HEK293 (cell line): ENCODE measurements around the gene CCDC40.

Experiments used
- CTCF ChIA-PET: fragments of 350-600 bp; formaldehyde crosslinking; extraction: SDS; loops from one replicate; lab custom pipeline; 2021; ENCODE audit warnings: antibody characterized with exemption; lab: Yijun Ruan, JAX
- POLR2A ChIA-PET: fragments of 300-600 bp; formaldehyde crosslinking; extraction: SDS; loops from one replicate; lab custom pipeline; 2020; ENCODE audit warnings: antibody characterized with exemption, inconsistent platforms; lab: Yijun Ruan, JAX
- H3K27ac ChIP-seq: fragments of 200-500 bp; sonication (Bioruptor generic); 2 replicates; pipeline ENCODE4 v1.5.1; 2014; ENCODE audit warnings: low read depth, low read length, control low read depth, inconsistent platforms; ENCODE audit errors: extremely low read depth
- H3K36me3 ChIP-seq, 2 experiments: fragments of 200-500 bp in 1 of 2; sonication (Bioruptor generic) in 1 of 2; 1 replicate in 1 of 2; 2 replicates in 1 of 2; pipeline ENCODE4 v1.5.1; 2014 to 2017; ENCODE audit warnings: inconsistent platforms in 2 of 2, low read length in 2 of 2; ENCODE audit not compliant: control insufficient read depth in 2 of 2, insufficient read depth in 1 of 2
- H3K4me1 ChIP-seq: fragments of 200-500 bp; sonication (Bioruptor generic); 2 replicates; pipeline ENCODE4 v1.5.1; 2014; ENCODE audit warnings: mild to moderate bottlenecking, low read length, inconsistent platforms; ENCODE audit not compliant: control insufficient read depth, insufficient read depth
- H3K4me3 ChIP-seq: 2 replicates; pipeline ENCODE4 v1.5.1; 2011; ENCODE audit warnings: low read depth, mild to moderate bottlenecking, control low read depth, low read length, moderate library complexity
- H3K9me3 ChIP-seq: fragments of 200-500 bp; sonication (Bioruptor generic); 2 replicates; pipeline ENCODE4 v1.5.1; 2014; ENCODE audit warnings: low read depth, low read length, inconsistent platforms; ENCODE audit not compliant: control insufficient read depth, insufficient read depth
- KLF16 ChIP-seq: fragments of 450-650 bp; formaldehyde crosslinking; IDR thresholded peaks from 2 replicates; pipeline ENCODE4 v1.5.1; 2017; ENCODE audit warnings: missing biosample characterization, missing genetic modification characterization
- KLF8 ChIP-seq: fragments of 450-650 bp; formaldehyde crosslinking; IDR thresholded peaks from 2 replicates; pipeline ENCODE4 v1.5.1; 2016; ENCODE audit warnings: missing biosample characterization, missing genetic modification characterization
- MZF1 ChIP-seq: fragments of 450-650 bp; formaldehyde crosslinking; IDR thresholded peaks from 2 replicates; pipeline ENCODE4 v1.5.1; 2017; ENCODE audit warnings: missing biosample characterization, missing genetic modification characterization, borderline replicate concordance
- TRIM28 ChIP-seq: IDR thresholded peaks from 2 replicates; pipeline ENCODE4 v1.6.1; 2011; ENCODE audit warnings: low read length, control low read depth, borderline replicate concordance
- YY1 ChIP-seq: fragments of 450-650 bp; formaldehyde crosslinking; IDR thresholded peaks from 2 replicates; pipeline ENCODE4 v1.5.1; 2018; ENCODE audit warnings: missing biosample characterization, missing genetic modification characterization
- ZFP3 ChIP-seq: fragments of 450-650 bp; formaldehyde crosslinking; IDR thresholded peaks from 2 replicates; pipeline ENCODE4 v1.5.1; 2016; ENCODE audit warnings: low read depth, missing biosample characterization, missing genetic modification characterization
- ZNF112 ChIP-seq: fragments of 450-650 bp; formaldehyde crosslinking; IDR thresholded peaks from 2 replicates; pipeline ENCODE4 v1.5.0; 2017; ENCODE audit warnings: missing biosample characterization, missing genetic modification characterization
- ZNF157 ChIP-seq: fragments of 450-650 bp; formaldehyde crosslinking; IDR thresholded peaks from 2 replicates; pipeline ENCODE4 v1.5.1; 2016; ENCODE audit warnings: missing biosample characterization, missing genetic modification characterization
- ZNF2 ChIP-seq: fragments of 450-650 bp; formaldehyde crosslinking; IDR thresholded peaks from 2 replicates; pipeline ENCODE4 v1.5.1; 2016; ENCODE audit warnings: missing biosample characterization, missing genetic modification characterization
- ZNF248 ChIP-seq: fragments of 450-650 bp; formaldehyde crosslinking; IDR thresholded peaks from 2 replicates; pipeline ENCODE4 v1.5.1; 2017; ENCODE audit warnings: missing biosample characterization, missing genetic modification characterization
- ZNF274 ChIP-seq, 2 experiments: fragments of 200-500 bp in 1 of 2; fragments of 450-650 bp in 1 of 2; sonication (Bioruptor generic) in 1 of 2; formaldehyde crosslinking in 1 of 2; IDR thresholded peaks; 2 replicates each; pipeline versions ENCODE4 v1.5.1 to v1.6.1; 2014 to 2016; ENCODE audit warnings: borderline replicate concordance in 1 of 2, inconsistent platforms in 1 of 2, low read length in 1 of 2, missing biosample characterization in 1 of 2, missing genetic modification characterization in 1 of 2
- ZNF37A ChIP-seq: fragments of 450-650 bp; IDR thresholded peaks from 2 replicates; pipeline ENCODE4 v1.5.1; 2018; ENCODE audit warnings: missing biosample characterization, missing genetic modification characterization
- ZNF473 ChIP-seq: fragments of 450-650 bp; formaldehyde crosslinking; IDR thresholded peaks from 2 replicates; pipeline ENCODE4 v1.5.1; 2017; ENCODE audit warnings: missing biosample characterization, missing genetic modification characterization
- ZNF501 ChIP-seq: fragments of 450-650 bp; formaldehyde crosslinking; IDR thresholded peaks from 2 replicates; pipeline ENCODE4 v1.5.1; 2016; ENCODE audit warnings: missing biosample characterization, missing genetic modification characterization
- ZNF521 ChIP-seq: fragments of 450-650 bp; formaldehyde crosslinking; IDR thresholded peaks from 2 replicates; pipeline ENCODE4 v1.5.1; 2017; ENCODE audit warnings: missing biosample characterization, mild to moderate bottlenecking, missing genetic modification characterization
- ZNF654 ChIP-seq: fragments of 450-650 bp; formaldehyde crosslinking; IDR thresholded peaks from 2 replicates; pipeline ENCODE4 v1.5.1; 2016; ENCODE audit warnings: low read depth, missing biosample characterization, missing genetic modification characterization
- ZNF701 ChIP-seq: fragments of 450-650 bp; formaldehyde crosslinking; IDR thresholded peaks from 2 replicates; pipeline ENCODE4 v1.5.1; 2016; ENCODE audit warnings: missing biosample characterization, missing genetic modification characterization
- ZNF768 ChIP-seq: fragments of 450-650 bp; formaldehyde crosslinking; IDR thresholded peaks from 2 replicates; pipeline ENCODE4 v1.5.1; 2018; ENCODE audit warnings: missing biosample characterization, mild to moderate bottlenecking, missing genetic modification characterization
- ZNF830 ChIP-seq: fragments of 450-650 bp; IDR thresholded peaks from 2 replicates; pipeline ENCODE4 v1.5.0; 2018; ENCODE audit warnings: missing biosample characterization, missing genetic modification characterization, low read depth, mild to moderate bottlenecking, moderate library complexity
- ZNF843 ChIP-seq: fragments of 450-650 bp; formaldehyde crosslinking; IDR thresholded peaks from 2 replicates; pipeline ENCODE4 v1.5.1; 2016; ENCODE audit warnings: missing biosample characterization, missing genetic modification characterization
- TF ChIP-seq, protein P1 (sequence below): fragments of 450-650 bp; IDR thresholded peaks from 2 replicates; pipeline ENCODE4 v1.5.1; 2018; ENCODE audit warnings: missing biosample characterization, missing genetic modification characterization
- TF ChIP-seq, protein P2 (sequence below): fragments of 450-650 bp; formaldehyde crosslinking; IDR thresholded peaks from 2 replicates; pipeline ENCODE4 v1.5.1; 2016; ENCODE audit warnings: missing biosample characterization, missing genetic modification characterization, low read depth
- TF ChIP-seq, protein P3 (sequence below): fragments of 450-650 bp; formaldehyde crosslinking; IDR thresholded peaks from 2 replicates; pipeline ENCODE4 v1.5.1; 2016; ENCODE audit warnings: missing biosample characterization, missing genetic modification characterization, borderline replicate concordance
- TF ChIP-seq, protein P4 (sequence below): fragments of 450-650 bp; formaldehyde crosslinking; IDR thresholded peaks from 2 replicates; pipeline ENCODE4 v1.5.1; 2016; ENCODE audit warnings: missing biosample characterization, missing genetic modification characterization

CCDC40 gene

DNA sequence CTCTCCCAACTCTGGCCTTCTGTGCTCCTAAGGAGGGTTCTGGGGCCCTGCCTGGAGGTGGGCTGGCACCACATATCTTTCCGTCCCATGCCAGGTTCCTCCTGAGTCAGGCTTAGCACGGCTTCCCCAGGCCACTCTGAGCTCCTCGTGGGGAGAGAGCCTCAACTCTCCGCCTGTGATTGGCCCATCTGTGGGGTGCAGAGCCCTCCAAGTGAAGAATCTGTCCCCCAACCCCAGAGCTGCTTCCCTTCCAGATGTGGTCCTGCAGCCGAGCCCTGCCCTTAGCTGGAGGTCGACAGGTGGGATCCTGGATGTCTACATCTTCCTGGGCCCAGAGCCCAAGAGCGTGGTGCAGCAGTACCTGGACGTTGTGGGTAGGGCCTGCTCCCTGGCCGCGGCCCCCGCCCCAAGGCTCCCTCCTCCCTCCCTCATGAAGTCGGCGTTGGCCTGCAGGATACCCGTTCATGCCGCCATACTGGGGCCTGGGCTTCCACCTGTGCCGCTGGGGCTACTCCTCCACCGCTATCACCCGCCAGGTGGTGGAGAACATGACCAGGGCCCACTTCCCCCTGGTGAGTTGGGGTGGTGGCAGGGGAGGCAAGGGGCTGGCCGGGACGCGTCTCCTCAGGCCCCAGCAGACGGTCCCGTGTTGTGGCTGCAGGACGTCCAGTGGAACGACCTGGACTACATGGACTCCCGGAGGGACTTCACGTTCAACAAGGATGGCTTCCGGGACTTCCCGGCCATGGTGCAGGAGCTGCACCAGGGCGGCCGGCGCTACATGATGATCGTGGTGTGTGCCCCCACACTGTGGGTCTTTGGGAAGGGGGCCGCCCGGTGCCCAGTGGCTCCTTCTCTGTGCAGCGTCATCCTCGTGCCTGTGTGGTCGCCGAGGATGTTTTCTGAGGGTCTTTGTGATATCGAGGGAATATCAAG is 71.9 kb downstream of the CCDC40 start:
- Histone ChIP-seq H3K9me3 (no peaks in the 10 kb centered on the region), H3K36me3 (peaks cover 0 to 25% of the 10 kb centered on the region in 2 experiments; a peak in 2 of 3 replicates), H3K27ac (no peak overlapping the region), H3K4me3 (no peak overlapping the region)
- POLR2A ChIA-PET = interaction anchor here (1.5 kb wide), 1 partner anchor 11 kb away, joined by 3 read pairs; no protein-coding TSS in a partner anchor
- TF ChIP-seq ZFP3 = no peak
- no peak for TF ChIP-seq ZNF830 (tag by site-specific recombination)
- TF ChIP-seq, protein P1, sequence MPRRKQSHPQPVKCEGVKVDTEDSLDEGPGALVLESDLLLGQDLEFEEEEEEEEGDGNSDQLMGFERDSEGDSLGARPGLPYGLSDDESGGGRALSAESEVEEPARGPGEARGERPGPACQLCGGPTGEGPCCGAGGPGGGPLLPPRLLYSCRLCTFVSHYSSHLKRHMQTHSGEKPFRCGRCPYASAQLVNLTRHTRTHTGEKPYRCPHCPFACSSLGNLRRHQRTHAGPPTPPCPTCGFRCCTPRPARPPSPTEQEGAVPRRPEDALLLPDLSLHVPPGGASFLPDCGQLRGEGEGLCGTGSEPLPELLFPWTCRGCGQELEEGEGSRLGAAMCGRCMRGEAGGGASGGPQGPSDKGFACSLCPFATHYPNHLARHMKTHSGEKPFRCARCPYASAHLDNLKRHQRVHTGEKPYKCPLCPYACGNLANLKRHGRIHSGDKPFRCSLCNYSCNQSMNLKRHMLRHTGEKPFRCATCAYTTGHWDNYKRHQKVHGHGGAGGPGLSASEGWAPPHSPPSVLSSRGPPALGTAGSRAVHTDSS (tag by site-specific recombination) = no peak
- no peak for TF ChIP-seq ZNF473 (tag by site-specific recombination)
- no peak for TF ChIP-seq ZNF654 (tag by site-specific recombination)
- TF ChIP-seq ZNF37A (tag by site-specific recombination) = no peak
- TF ChIP-seq ZNF112 (tag by site-specific recombination) = no peak
- no peak for TF ChIP-seq ZNF521 (tag by site-specific recombination)
- no peak for TF ChIP-seq ZNF157 (tag by site-specific recombination)
- TF ChIP-seq KLF16 (tag by site-specific recombination) = no peak
- no peak for TF ChIP-seq TRIM28
- TF ChIP-seq ZNF501 (tag by site-specific recombination) = no peak
- TF ChIP-seq ZNF843 (tag by site-specific recombination) = no peak
- TF ChIP-seq ZNF2 = no peak
- TF ChIP-seq, protein P2, sequence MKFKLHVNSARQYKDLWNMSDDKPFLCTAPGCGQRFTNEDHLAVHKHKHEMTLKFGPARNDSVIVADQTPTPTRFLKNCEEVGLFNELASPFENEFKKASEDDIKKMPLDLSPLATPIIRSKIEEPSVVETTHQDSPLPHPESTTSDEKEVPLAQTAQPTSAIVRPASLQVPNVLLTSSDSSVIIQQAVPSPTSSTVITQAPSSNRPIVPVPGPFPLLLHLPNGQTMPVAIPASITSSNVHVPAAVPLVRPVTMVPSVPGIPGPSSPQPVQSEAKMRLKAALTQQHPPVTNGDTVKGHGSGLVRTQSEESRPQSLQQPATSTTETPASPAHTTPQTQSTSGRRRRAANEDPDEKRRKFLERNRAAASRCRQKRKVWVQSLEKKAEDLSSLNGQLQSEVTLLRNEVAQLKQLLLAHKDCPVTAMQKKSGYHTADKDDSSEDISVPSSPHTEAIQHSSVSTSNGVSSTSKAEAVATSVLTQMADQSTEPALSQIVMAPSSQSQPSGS = no peak
- TF ChIP-seq, all 188 proteins: peak for 0
- CTCF ChIA-PET = no interaction called here
- no peaks in the 10 kb centered on the region for H3K4me1 ChIP-seq

DNA sequence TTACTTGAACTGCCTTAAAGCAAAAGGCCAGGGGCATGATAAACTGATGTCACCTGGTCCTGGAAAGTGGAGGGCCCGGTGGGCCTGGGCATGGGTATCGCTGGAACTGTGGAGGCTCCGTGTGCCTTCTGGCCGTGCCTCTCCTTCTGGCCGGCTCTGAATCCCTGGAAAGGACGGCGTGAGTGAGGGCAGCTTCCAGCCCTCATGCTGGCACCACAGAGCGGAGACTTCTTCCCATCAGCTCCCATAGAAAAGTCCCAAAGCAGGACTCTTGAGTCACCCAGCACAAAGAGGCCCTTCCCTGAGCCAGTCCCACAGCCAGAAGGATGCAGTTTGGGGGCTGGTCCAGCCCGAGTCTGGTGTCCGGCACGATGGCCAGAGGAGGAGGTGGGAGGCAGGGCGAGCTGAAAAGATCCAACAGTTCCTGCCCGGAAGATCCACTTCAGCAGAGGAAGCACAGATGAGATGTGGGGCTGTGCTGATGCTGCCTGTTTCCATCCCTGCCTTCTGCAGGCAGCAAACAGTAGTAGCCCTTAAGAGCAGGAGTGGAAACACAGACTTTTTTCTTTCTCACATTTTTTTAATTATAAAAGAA is 72.7 kb downstream of the CCDC40 start:
- H3K9me3 ChIP-seq = no peaks in the 10 kb centered on the region
- ChIA-PET POLR2A (interaction anchor here (1.5 to 1.7 kb wide), 2 partner anchors 8 to 10 kb away, joined by 3 to 5 read pairs; partner anchors contain the start of gene GAA), CTCF (interaction anchor here (2.7 kb wide), 1 partner anchor 8 kb away, joined by 12 read pairs; the partner anchor contains the start of gene GAA)
- no peak overlapping the region for H3K27ac ChIP-seq
- peaks cover 0 to 26% of the 10 kb centered on the region in 2 experiments; a peak in 2 of 3 replicates for H3K36me3 ChIP-seq
- no peak overlapping the region for H3K4me3 ChIP-seq
- no peaks in the 10 kb centered on the region for H3K4me1 ChIP-seq
- TF ChIP-seq YY1 = no peak
- no peak for TF ChIP-seq ZNF248
- no peak for TF ChIP-seq MZF1 (tag by site-specific recombination)
- no peak for TF ChIP-seq ZNF274 (IDR thresholded peaks at IDR 0.05; ENCODE audit: low read length)
- TF ChIP-seq ZNF274 (tag by site-specific recombination; IDR thresholded peaks at IDR 0.05; ENCODE audit: borderline replicate concordance) = no peak
- TF ChIP-seq KLF8 (tag by site-specific recombination) = no peak
- TF ChIP-seq, protein P3, sequence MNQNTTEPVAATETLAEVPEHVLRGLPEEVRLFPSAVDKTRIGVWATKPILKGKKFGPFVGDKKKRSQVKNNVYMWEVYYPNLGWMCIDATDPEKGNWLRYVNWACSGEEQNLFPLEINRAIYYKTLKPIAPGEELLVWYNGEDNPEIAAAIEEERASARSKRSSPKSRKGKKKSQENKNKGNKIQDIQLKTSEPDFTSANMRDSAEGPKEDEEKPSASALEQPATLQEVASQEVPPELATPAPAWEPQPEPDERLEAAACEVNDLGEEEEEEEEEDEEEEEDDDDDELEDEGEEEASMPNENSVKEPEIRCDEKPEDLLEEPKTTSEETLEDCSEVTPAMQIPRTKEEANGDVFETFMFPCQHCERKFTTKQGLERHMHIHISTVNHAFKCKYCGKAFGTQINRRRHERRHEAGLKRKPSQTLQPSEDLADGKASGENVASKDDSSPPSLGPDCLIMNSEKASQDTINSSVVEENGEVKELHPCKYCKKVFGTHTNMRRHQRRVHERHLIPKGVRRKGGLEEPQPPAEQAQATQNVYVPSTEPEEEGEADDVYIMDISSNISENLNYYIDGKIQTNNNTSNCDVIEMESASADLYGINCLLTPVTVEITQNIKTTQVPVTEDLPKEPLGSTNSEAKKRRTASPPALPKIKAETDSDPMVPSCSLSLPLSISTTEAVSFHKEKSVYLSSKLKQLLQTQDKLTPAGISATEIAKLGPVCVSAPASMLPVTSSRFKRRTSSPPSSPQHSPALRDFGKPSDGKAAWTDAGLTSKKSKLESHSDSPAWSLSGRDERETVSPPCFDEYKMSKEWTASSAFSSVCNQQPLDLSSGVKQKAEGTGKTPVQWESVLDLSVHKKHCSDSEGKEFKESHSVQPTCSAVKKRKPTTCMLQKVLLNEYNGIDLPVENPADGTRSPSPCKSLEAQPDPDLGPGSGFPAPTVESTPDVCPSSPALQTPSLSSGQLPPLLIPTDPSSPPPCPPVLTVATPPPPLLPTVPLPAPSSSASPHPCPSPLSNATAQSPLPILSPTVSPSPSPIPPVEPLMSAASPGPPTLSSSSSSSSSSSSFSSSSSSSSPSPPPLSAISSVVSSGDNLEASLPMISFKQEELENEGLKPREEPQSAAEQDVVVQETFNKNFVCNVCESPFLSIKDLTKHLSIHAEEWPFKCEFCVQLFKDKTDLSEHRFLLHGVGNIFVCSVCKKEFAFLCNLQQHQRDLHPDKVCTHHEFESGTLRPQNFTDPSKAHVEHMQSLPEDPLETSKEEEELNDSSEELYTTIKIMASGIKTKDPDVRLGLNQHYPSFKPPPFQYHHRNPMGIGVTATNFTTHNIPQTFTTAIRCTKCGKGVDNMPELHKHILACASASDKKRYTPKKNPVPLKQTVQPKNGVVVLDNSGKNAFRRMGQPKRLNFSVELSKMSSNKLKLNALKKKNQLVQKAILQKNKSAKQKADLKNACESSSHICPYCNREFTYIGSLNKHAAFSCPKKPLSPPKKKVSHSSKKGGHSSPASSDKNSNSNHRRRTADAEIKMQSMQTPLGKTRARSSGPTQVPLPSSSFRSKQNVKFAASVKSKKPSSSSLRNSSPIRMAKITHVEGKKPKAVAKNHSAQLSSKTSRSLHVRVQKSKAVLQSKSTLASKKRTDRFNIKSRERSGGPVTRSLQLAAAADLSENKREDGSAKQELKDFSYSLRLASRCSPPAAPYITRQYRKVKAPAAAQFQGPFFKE = no peak
- TF ChIP-seq, protein P4, sequence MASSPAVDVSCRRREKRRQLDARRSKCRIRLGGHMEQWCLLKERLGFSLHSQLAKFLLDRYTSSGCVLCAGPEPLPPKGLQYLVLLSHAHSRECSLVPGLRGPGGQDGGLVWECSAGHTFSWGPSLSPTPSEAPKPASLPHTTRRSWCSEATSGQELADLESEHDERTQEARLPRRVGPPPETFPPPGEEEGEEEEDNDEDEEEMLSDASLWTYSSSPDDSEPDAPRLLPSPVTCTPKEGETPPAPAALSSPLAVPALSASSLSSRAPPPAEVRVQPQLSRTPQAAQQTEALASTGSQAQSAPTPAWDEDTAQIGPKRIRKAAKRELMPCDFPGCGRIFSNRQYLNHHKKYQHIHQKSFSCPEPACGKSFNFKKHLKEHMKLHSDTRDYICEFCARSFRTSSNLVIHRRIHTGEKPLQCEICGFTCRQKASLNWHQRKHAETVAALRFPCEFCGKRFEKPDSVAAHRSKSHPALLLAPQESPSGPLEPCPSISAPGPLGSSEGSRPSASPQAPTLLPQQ (tag by site-specific recombination) = no peak
- no peak for TF ChIP-seq ZNF701
- no peak for TF ChIP-seq ZNF768 (tag by site-specific recombination)
